AML-193 (cell line): ENCODE results near the gene WNT3A.

Experiments used
- DNase-seq, 2 experiments: peaks; one replicate each; lab custom pipeline; 2025; lab: John Stamatoyannopoulos, UW

The WNT3A gene

DNA sequence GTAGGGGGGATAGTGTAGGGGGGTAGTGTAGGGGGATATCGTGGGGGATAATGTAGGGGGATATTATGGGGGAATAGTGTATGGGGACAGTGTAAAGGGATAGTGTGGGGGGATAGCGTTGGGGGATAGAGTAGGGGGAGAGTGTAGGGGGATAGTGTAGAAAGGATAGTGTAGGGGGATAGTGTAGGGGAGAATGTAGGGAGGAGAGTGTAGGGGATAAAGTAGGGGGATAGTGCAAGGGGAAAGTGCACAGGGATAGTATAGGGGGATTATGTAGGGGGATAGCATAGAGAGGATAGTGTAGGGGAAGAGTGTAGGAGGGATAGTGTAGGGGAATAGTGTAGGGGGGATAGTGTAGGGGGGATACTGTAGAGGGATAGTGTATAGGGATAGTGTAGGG lies 63.4 kb downstream of the WNT3A start:
- no peak for DNase-seq

DNA sequence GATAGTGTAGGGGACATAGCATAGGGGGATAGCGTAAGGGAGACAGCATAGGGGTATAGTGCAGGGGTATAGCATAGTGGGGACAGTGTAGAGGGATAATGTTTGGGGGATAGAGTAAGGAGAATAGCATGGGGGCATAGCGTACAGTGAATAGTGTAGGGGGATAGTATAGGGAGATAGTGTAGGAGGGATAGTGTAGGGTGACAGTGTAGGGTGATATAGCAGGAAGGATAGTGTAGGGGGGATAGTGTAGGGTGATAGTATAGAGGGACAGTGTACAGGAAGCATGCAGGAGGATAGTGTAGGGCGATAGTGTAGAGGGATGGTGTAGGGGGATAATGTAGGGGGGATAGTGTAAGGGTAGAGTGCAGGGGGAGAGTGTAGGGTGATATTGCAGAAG lies 64.1 kb downstream of the WNT3A start:
- DNase-seq = no peak

DNA sequence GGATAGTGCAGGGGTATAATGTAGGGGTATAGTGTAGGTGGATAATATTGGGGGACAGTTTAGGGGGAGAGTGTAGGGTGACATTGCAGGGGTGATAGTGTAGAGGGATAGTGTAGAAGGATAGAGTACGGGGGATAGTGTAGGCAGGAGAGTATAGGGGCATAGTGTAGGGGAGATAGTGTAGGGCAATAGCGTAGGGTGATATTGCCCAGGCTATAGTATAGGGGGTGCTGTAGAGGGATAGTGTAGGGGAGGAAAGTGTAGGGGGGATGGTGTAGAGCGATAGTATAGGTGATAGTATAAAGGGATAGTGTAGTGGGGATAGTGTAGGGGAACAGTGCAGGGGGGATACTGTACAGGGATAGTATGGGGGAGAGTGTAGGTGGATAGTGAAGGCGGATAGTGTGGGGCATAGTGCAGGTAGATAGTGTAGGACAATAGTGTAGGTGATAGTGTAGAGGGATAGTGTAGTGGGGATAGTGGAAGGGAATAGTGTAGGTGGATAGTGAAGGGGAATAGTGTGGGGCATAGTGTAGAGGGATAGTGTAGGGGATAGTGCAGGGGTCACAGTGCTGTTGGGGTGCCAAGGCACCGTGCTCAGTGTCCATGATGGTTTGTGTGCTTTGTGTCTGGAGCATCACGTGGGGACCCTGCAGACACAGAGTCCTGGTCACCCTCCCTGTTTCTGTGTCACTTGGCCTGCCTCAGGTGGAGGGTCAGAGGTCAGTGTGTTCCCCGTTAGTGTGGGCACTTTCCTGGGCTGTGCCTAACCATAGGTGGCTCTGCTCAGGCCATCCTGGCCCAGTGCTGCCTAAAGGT lies 65.2 kb downstream of the WNT3A start:
- no peak for DNase-seq

DNA sequence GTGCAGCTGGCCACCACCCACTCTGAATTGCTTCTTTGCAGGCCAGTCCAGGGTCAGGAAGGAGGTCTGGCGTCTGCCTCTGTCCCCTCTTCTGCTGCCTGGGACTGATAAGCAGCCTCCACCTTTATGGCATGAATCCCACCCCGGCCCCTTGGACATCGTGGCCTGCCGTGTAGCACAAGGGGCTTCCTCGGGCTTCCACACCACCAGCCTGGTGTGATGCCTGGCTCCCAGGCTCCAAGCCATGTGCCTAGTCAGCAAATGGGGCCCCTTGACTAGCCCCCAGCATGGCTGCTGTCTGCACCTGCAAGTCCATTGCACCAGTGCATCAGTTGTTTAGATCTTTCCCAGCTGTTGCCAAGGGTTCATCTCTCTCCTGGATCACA lies 65.9 kb downstream of the WNT3A start:
- no peak for DNase-seq

DNA sequence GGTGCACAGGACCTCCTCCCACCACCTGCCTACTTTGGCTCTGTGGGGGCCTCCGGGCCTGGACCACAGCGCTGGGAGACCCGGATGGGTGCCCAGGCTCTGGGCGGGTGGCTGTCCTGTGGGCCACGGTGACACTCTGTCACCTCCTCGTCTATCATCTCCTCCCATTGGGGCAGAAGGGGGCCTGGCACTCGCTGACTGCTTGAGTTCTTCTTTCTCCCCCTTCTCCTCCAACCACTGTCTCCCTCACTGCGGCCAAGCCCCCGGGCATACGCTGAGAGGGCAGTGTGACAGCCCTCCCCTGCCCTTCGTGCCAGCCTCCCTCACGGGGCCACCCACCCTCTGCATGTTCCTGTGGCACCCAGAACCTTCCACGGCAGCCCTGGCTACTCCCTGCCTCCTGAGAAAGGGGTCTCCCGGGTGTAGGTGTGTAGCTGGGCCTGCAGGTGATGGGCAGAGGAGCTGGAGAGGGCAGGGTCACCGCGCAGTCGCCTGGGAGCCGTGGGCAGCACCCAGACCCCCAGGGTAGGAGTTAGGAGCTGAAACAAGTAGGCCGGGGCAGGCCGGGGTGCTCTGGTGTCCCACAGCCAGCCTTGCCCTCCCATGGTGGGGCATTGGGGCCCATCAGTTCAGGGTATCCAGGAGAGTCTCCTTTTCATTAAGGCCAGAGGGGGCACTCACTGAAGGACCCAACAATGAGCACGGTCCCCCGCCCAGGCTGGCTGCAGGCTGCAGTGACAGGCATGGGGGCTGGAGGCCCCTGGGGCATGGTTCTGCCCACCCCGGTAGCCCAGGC lies 66.5 kb downstream of the WNT3A start:
- DNase-seq = no peak

DNA sequence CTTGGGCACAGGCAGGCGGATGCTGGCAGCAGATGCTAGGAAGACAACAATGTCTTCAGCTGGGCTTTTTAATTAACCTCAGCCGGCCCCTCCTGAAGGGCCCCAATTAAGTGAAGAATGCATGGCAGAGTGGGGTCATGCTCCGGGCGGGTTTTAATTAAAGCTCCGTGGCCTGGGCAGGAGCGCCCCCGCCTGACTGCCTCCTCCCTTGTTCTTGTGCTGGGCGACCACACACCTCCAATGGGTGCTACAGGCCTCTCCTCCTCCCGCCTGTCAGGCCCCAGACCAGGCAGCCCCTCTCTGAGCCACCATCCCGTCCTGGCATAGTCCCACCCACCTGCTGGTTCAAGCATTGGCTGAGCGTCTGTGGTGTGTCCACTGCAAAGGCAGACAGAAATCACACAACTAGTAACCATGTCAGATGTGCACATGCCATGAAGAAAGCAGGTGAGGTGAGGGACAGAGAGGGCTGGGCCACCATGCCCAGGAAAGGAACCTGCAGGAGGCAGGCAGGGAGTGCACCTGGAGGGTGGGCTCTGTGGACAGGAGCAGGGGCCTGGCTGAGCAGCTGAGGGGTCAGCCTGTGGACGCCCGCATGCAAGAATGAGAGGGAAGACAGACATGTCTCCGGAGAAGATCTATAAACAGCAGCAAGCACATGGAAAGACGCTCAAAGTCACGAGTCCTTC lies 67.2 kb downstream of the WNT3A start:
- no peak for DNase-seq

DNA sequence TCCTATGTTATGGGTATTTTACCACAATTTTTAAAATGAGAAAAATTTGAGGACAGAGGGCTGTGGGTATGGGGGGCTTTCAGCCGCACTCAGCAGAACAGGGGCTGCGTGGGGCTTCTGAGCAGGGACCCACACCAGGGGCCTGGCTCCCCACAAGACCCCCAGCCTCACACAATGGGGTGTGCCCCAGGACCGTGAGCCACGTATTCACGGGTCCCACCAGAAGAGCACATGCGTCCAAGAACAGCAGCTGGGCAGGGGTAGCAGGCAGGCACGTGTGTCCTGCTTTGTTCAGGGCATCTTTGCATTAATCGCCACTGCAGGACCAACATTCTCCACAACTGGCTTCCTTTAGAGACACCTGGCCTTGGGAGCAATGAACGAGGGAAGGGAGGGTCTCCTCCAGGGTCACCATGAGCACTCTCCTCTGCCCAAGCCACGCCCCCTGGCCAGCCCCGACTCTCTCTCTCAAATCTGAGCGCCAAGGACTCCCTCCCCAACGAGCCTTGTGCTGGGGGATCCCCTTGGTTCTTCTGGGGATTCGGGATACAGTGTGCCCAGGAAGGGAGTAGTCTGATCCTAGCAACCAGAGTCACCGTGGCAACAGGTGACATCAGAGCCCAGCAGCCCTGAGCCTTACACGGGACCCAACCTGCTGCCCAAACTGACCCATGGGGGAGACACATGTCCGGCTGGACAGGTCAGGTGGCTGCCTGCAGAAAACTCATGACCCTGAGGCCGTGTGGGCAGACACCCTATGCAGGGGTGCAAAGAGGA lies 68.3 kb downstream of the WNT3A start:
- DNase-seq = no peak

DNA sequence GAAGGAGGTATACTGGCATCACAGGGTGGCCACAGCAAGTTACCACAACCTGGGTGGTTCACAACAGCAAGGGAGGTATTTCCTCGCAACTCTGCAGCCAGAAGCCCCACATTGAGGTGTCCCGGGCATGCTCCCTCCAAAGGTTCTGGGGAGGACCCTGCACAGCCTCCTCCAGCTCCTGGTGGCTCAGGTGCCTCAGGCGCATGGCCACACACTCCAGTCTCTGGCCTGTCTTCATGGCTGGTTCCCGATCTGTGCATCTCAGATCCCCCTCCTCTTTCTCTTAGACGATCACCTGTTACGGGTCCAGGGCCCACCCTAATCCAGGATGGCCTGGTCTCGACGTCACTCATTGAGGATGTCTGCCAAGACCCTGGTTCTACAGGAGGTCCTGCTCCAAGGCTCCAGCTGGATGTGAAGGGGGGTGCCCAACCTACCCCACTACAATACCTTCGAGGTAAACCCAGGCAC lies 69.0 kb downstream of the WNT3A start:
- DNase-seq = no peak

DNA sequence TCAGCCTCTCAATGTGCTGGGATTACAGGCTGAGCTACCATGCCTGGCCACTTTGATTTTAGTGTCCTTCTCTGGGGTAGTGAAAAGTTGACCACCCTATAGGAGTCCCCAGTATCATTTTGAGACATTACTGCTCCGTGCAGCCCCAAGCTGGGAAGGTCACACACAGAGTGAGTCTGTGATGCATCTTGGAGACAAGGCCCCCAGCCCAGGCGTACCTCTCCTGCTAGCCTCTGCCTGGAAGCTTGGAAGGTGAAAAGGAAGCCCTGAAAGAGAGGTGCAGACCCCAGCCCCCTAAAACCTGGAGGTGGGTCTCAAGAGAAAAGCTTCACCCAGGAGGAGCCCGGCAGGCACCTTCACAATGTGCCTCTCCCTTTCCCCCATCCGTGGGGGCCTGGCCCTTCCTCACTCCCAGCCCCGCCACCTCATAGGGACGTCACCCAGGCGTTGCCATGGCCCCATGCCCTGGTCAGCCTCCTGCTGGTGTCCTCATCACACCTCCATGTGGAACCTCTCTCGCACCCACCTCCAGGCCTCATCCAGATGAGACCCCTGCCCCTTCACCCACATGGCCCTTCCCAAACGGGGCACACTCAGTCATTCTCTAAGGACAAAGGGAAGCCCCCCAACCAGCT lies 70.1 kb downstream of the WNT3A start:
- no peak for DNase-seq

DNA sequence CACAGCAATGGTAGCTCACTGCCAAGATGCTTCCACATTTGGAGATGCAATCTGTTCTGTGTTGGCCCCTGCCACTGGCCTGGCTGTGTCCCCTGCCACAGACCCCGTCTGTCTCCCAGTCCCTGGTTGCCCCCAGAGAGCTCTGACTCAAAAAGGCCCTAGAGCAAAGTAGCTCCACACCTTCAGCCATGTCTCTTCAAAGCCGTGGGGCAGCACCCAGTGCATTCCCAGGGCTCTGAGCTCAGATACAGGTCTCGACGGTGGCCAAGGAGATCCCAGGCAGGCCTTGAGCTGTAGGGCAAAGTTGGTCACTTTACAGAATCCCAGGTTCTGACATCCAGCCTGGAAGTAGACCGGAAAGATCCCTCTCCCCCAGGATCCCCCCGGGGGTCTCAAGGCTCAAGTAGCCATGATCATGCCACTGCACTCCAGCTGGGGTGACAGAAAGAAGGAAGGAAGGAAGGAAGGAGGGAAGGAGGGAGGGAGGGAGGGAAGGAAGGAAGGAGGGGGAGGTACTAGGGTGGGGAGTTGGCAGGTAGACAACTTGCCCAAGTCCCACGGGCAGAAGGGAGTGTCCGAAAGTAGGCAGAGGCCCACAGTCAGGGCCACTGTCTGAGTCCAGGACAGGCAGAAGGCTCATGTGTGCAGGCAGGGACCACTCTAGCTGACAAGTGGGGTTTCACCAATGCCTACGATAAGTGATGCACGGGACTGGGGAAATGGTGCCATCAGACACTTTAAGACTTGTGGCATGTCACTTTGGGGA lies 71.0 kb downstream of the WNT3A start:
- no peak for DNase-seq

DNA sequence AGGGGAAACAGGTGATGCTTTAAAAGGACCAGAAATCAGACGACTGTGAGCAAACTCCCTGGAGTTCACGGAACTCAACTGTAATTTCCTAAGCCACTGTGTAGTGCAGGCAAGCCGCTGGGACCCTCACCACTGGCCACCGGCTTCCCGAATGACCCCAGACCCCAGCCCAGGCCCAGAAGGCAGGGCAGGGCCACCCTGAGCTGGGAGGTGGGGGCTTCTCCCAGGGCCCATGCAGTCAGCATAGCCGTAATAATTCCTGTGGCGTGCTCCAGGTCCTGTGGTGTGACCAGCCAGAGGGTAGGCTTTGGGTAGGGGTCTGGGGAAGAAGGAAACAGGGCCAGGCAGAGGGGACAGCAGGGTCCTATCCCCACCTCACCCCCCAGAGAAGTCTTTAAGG lies 72.2 kb downstream of the WNT3A start:
- DNase-seq = no peak

DNA sequence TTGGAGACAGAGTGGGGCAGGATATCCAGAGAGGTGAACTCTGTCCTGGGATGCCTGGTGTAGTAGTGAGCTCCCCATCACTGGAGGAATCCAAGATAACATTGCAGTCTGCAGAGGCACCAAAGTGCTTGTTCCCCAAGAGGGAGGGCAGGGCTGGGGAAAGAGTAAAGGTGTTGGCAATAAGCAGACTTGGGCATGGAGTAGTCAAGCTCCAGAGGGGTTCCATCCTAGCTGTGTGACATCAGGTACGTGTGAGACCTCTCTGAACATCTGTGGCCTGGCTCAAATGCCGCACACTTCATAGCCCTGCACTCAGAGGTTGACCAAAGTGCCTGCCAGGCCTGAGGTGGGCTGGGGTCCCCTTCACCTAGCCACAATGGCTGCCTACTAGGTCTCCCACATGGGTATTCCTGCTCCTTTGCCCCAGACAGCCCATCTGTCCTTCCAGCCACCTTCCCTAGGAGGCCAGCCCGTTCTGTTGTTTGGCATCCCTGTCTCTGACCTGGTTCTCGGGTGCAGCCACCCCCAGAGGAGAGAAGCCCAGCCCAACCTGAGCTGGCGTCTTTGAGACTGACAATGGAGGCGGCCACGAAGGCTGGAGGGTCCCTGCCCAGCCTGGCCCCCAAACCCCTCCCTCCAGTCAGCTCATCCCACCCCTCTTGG lies 72.9 kb downstream of the WNT3A start:
- no peak for DNase-seq

DNA sequence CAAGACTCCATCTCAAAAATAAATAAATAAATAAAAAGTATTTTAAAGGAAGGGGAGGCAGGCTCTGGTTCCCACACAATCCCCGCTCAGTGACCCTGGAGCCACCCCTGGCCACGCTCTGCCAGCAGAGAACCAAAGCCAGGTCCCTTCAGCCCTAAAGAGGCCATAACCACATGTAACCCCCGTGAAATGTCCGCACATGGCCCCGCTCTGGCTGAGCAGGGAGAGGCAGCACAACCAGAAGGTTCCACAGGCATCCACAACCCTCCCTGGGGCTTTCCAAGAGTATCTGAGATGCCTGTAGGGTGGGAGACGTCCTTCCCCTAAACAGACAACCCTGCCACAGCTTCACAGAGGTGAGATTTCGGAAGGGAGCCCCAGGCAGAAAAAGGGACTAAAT lies 74.3 kb downstream of the WNT3A start:
- no peak for DNase-seq

DNA sequence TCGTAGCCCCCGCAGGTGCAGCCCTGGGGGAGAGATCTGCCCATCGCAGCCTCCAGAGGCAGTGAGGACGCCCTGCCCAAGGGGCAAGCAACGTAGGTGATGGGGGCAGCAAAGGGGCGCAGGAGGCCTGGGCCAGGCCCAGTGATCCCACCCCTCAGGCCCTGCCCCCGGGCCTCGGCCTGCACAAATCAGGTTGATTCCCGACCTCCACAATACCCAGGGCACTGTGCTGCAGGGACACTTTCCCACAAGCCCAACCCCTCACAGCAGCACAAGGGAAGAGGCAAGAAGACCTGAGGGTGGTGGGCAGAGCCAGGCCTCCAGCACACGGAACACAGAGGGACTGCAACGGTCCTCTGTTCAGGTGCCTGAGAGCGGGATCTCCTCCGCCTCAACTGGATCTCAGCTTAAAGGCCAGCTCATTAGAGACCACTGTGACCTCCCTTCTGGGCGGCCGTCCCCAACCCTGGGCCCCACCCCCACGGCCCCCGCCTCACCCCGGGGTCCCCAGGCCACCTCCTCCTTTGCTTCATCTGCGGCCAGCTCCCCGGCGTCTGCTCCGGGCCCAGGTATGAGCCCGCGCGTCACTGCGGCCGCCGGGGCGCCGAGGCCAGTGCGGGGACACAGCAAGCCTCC lies 74.9 kb downstream of the WNT3A start:
- DNase-seq = no peak

DNA sequence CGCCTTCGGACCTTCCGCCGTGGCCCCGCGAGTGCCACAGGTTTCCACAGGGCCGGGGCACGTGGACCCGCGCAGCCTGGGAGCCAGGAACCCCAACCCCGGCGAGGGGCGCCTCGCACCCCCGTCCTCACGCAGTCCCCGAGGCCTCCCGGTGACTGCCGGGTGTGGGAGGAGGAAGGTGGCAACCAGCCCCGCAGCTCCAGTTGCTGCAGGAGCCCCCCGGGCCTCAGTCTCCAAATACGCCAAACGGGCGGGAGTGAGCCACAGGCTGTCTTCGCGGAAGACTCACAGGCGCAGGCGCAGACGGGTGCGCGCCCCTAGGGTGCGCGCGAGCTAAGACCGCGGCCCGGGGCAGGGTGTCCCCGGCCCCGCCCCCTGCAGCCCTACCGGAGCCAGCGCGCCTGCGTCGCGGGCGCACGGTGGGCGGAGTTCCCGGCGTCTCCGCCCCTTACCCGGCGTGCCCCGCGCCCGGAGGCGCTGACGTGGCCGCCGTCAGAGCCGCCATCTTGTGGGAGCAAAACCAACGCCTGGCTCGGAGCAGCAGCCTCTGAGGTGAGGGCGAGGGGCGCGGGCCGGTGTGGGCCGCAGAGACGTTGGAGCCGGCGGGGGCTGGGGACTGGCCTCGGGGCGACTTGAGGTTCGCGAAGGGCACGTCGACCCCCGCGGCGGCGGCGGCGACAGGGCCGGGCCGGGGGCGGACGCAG lies 75.6 kb downstream of the WNT3A start, which contains the start of gene ARF1:
Gene ARF1, plus strand, starts transcription at position 495 of the 704 bp plus-strand sequence. CDS start 14,407 bp downstream, outside the sequence.
- peak; percentile 81 to 85 for DNase-seq

DNA sequence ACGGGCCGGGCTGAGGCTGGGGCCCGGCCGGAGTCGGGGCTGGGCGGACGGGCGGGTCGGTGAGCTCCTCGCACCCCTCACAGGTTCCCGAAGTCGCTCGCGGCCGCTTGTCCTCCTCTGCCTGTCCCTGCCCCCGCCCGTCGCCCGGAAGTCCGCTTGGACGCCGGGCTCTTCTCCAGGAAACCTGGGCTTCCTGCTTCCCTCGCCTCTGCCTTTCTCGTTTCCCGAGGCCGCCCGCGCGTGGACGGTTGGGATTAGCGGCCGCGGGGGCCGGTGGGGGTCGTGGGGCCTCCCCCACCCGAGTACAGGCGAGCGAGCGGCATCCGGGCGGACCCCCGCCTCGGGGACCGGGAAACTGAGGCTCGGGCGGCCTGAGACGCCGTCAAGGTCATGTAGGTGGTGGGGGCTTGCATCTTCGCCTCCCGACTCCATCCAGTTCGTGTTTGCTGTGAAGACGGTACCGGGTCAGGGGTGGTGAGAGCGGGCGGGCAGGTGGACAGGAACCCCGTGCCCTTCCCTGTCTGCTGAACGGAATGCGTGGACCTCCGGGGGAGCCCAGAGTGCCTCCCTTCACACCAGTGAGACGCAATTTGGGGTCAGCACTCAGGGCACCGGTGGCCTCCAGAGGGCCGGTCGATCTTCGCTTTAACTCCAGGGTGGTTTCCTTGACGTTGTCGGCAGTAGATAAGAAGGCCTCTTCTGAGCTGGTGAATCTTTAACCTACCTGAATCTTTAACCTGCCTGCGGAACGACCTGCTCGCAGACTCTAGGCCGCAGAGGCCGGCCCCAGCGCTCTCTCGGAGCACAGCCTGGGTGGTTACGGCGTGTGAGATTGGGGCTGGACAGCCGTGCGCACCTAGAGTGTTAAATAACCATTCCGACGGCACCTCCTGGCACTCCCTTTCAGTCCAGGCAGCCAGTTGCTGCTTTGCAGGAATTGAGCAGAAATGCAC lies 76.4 kb downstream of the WNT3A start:
- DNase-seq = no peak

DNA sequence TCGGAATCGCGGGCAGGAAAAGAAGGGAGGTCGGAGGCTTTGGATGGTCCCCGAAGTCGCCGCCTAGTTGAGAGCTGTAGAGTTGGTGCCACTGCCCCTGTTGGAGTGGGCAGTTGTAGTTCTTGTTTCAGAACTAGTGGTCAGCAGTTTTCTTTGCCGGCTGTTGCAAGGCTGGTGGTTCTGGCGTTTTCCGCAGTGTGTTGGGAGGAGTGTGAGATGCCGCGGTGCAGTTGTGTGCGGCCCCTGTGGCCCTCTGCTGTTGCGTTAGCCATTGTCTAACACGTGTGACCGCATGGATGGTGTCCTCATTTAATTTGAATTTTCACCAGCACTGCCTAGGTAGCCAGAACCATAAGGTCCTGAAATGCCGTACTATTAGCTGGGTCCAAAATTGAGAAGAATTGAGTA lies 77.1 kb downstream of the WNT3A start:
- DNase-seq = peak; percentile 6 to 33

DNA sequence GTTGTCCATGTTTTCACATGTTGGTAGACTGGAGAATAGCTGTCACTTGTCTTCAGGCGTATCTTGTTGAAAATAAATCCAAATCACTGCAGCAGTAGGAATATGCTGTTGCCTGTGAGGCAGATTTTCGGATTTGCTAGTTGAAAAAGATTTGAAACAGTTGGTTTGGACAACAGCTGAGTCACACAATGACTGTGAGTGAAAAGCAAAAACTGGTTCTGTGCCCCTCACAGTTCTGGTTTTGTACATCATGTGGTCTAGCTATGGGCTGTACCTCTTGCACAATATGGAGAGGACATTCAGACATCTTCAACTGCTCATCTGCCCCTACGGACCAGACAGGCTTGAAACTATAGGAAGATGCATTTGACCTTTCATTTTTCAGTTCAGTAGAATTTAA lies 77.5 kb downstream of the WNT3A start:
- DNase-seq = peak; percentile 46 to 56
